Stomach (tissue), 19 donors: Measurements from ENCODE around the gene URB1. TPM values are rescaled to one million over a fixed set of nuclear protein-coding genes. Genes with fewer than 3 reads are reported as not detected.
"Not testable (repeated sequence)": the region's sequence is repeated elsewhere in the genome, so short reads cannot be mapped to it uniquely, and the experiment has no call there.

ENCODE experiments used
- DNase-seq, 2 donors: peaks; one replicate each; pipeline versions ENCODE4 v3.0.0 to v3.0.0-alpha.2; 2013 to 2019
- H3K27ac ChIP-seq, 5 donors: fragments of 200-600 bp in 4 of 5; sonication (generic) in 4 of 5; one replicate each; pipeline ENCODE4 v1.5.1; 2013 to 2019; ENCODE audit warnings: mild to moderate bottlenecking in 1 of 5, moderate library complexity in 1 of 5
- H3K27me3 ChIP-seq, 3 donors: fragments of 200-600 bp; sonication (generic); one replicate each; pipeline ENCODE4 v1.5.1; 2017 to 2019; ENCODE audit warnings: mixed run types in 1 of 3
- H3K36me3 ChIP-seq, 4 donors: fragments of 200-600 bp; sonication (generic); 1 replicate in 3 of 4; 2 replicates in 1 of 4; pipeline ENCODE4 v1.5.1; 2016 to 2019
- H3K4me1 ChIP-seq, 4 donors: fragments of 200-600 bp; sonication (generic); one replicate each; pipeline ENCODE4 v1.5.1; 2016 to 2019
- H3K4me3 ChIP-seq, 4 donors: fragments of 200-600 bp; sonication (generic) in 3 of 4; one replicate each; pipeline ENCODE4 v1.5.1; 2016 to 2019; ENCODE audit warnings: mild to moderate bottlenecking in 1 of 4
- H3K9me3 ChIP-seq, 4 donors: fragments of 200-600 bp; sonication (generic); one replicate each; pipeline ENCODE4 v1.5.1; 2016 to 2019
- CTCF ChIP-seq, 7 experiments: fragments of 450-650 bp in 4 of 7; fragments of 200-600 bp in 3 of 7; sonication (generic) in 3 of 7; IDR thresholded peaks; one replicate each; pipeline ENCODE4 v1.5.1; 2016 to 2019; ENCODE audit warnings: antibody characterized with exemption in 7 of 7, control low read depth in 2 of 7, mild to moderate bottlenecking in 1 of 7
- EP300 ChIP-seq: sonication (generic); formaldehyde crosslinking; IDR thresholded peaks from one replicate; pipeline ENCODE4 v1.6.1; 2017; ENCODE audit warnings: antibody characterized with exemption
- POLR2A ChIP-seq, 4 donors: fragments of 450-650 bp; IDR thresholded peaks; one replicate each; pipeline ENCODE4 v1.6.1; 2016; ENCODE audit warnings: antibody characterized with exemption in 4 of 4, control low read depth in 2 of 4, mild to moderate bottlenecking in 1 of 4, moderate library complexity in 1 of 4
- POLR2AphosphoS5 ChIP-seq, 3 donors: sonication (generic); formaldehyde crosslinking; IDR thresholded peaks; one replicate each; pipeline ENCODE4 v1.6.1; 2016; ENCODE audit warnings: antibody characterized with exemption in 3 of 3
- WGBS, 5 donors: extraction: QIAGEN DNeasy Blood & Tissue Kit in 3 of 5; methylation state at CpG; one replicate each; pipeline versions ENCODE4 v1.1.5 to v1.1.7; 2013 to 2018; 5-methylcytosine and 5-hydroxymethylcytosine counted together
- intact Hi-C: fragments of 100-400 bp; cut with DNase I; formaldehyde crosslinking; loops from one replicate; pipeline ENCODE4 v1.15.1; 2023; ENCODE audit warnings: low total_unique reads
- long read RNA-seq, 10 donors: transcript quantifications; one replicate each; lab custom pipeline, GENCODE V29; 2026
- polyA plus RNA-seq, 3 donors: library from polyadenylated mRNA; stranded (reverse); fragments of 200-250 nt; gene quantifications; one replicate each; pipeline ENCODE4 v1.2.3, GENCODE V29; 2013
- total RNA-seq, 5 donors: library from RNA; depleted of rRNA; stranded (reverse); fragments of >200 nt; gene quantifications; one replicate each; pipeline versions ENCODE4 v1.1.0 to v1.2.3, GENCODE V29; 2014 to 2016
- donor health status: healthy with polysubstance abuse.
- donor health status: Bipolar disorder and iron deficiency.
- donor health status: healthy.

The URB1 gene
- 10 to 100 TPM in 4 of 5 donors, 1 to 10 TPM in 1; 9.3 to 16.3 (median 15.4) TPM for total RNA-seq
- polyA plus RNA-seq, result 1 to 10 TPM; 1.2 to 3.4 (median 1.9) TPM
- long read RNA-seq, donor 1, result 0 reads
- long read RNA-seq, donor 2, result 0 reads
- long read RNA-seq, donor 3, result 0 reads
- long read RNA-seq, donor 4, result 0 reads
- long read RNA-seq, donor 5, result 0 reads
- long read RNA-seq, donor 6, result 0 reads
- long read RNA-seq, donor 7, result 0 reads
- long read RNA-seq, donor 8, result 0 reads
- long read RNA-seq, donor 9, result 0 reads
- long read RNA-seq, donor 10, result 0 reads

- Histone ChIP-seq H3K27me3 (peaks cover 0 to 6% (median 0%) of the 10 kb centered on the region in 3 donors), H3K4me3 (peak within 1 kb of the TSS; percentile 98 to 100 (median 100)), H3K27ac (peak within 1 kb of the TSS; percentile 88 to 94 (median 90)), H3K36me3 (peaks cover 0 to 12% (median 0%) of the 10 kb centered on the region in 4 donors), H3K9me3 (no peaks in the 10 kb centered on the region), H3K4me1 (peaks cover 15 to 35% (median 25%) of the 10 kb centered on the region in 4 donors)
- 2 to 10% (median 4%) methylated on average over 9 to 59 of the region's 59 CpGs for WGBS, 5 donors
- TF ChIP-seq CTCF (IDR thresholded peaks at IDR 0.05) (no peak), POLR2A (IDR thresholded peaks at IDR 0.05) (peak in 1 of 4 donors; percentile 27), POLR2AphosphoS5 (IDR thresholded peaks at IDR 0.05) (peak; percentile 54 to 84 (median 73)), EP300 (no peak)
- intact Hi-C loops, result loop anchor here (10.0 kb wide), 1 partner anchor 212 kb away; no protein-coding TSS in a partner anchor
- peak; percentile 93 to 97 for DNase-seq
Observed at GRCh38 chr21:32392880-32393676, at the start of gene URB1. URB1 (minus strand) TSS chr21:32393012; CDS start chr21:32392910, 102 bp downstream.

GRCh38 chr21:32437729-32438128 is 44.9 kb upstream of the URB1 start:
- intact Hi-C loops, result no loop called here
- WGBS, 5 donors, result 74 to 83% (median 76%) methylated on average over 12 of the region's 12 CpGs
- no peak overlapping the region for H3K4me3 ChIP-seq

GRCh38 chr21:32432982-32433660 is 40.3 kb upstream of the URB1 start:
- H3K4me3 ChIP-seq, H3K36me3 ChIP-seq, H3K27me3 ChIP-seq, intact Hi-C loops, H3K9me3 ChIP-seq, H3K27ac ChIP-seq: not testable (repeated sequence)
- DNase-seq, result peak; percentile 38 to 67
- WGBS, 5 donors, result 37 to 54% (median 39%) methylated on average over 15 of the region's 15 CpGs
- H3K4me1 ChIP-seq, result peaks cover 0 to 19% (median 0%) of the 10 kb centered on the region in 4 donors

More at GRCh38 chr21:32437729-32438128, 44.9 kb upstream of the URB1 start:
- no peaks in the 10 kb centered on the region for H3K36me3 ChIP-seq
- H3K27ac ChIP-seq, result peak overlapping the region in 1 of 5 donors; percentile 4
- peak in 1 of 2 donors; percentile 40 for DNase-seq
- no peak for TF ChIP-seq POLR2AphosphoS5 (IDR thresholded peaks at IDR 0.05)
- no peak for TF ChIP-seq POLR2A (IDR thresholded peaks at IDR 0.05)
- TF ChIP-seq EP300, result no peak
- H3K9me3 ChIP-seq, result no peaks in the 10 kb centered on the region
- peaks cover 0 to 9% (median 0%) of the 10 kb centered on the region in 4 donors for H3K4me1 ChIP-seq
- H3K27me3 ChIP-seq, result no peaks in the 10 kb centered on the region

- Histone ChIP-seq H3K9me3 (no peaks in the 10 kb centered on the region), H3K4me3 (no peak overlapping the region), H3K4me1 (peaks cover 0 to 15% (median 0%) of the 10 kb centered on the region in 4 donors), H3K36me3 (peaks cover 0 to 18% (median 2%) of the 10 kb centered on the region in 4 donors), H3K27ac (no peak overlapping the region), H3K27me3 (no peaks in the 10 kb centered on the region)
- 54 to 66% (median 63%) methylated on average over 10 of the region's 10 CpGs for WGBS, 5 donors
- TF ChIP-seq POLR2A (IDR thresholded peaks at IDR 0.05) (no peak), POLR2AphosphoS5 (IDR thresholded peaks at IDR 0.05) (no peak), EP300 (no peak), CTCF (IDR thresholded peaks at IDR 0.05) (no peak)
- no peak for DNase-seq
- intact Hi-C loops, result no loop called here
Observed at GRCh38 chr21:32427958-32428623, 35.3 kb upstream of the URB1 start.
